Right lobe of liver (tissue), 6 donors: ENCODE results near the gene PANK2. TPM values are rescaled to one million over a fixed set of nuclear protein-coding genes. Genes with fewer than 3 reads are reported as not detected.
"Not testable (repeated sequence)": the region's sequence is repeated elsewhere in the genome, so short reads cannot be mapped to it uniquely, and the experiment has no call there.

Source experiments
- ATAC-seq, 4 donors: fragments of 200-7000 bp; cut with Tn5 transposase; one replicate each; pipeline ENCODE4 v1.9.1; 2020; ENCODE audit warnings: mild to moderate bottlenecking in 4 of 4, moderate library complexity in 4 of 4
- DNase-seq, 3 donors: peaks; one replicate each; pipeline ENCODE4 v3.0.0-alpha.2; 2020
- H3K27ac ChIP-seq, 3 donors: fragments of 200-600 bp; one replicate each; pipeline ENCODE4 v1.8.0; 2022
- H3K27me3 ChIP-seq, 2 donors: fragments of 200-600 bp; one replicate each; pipeline ENCODE4 v1.8.0; 2022
- H3K36me3 ChIP-seq, 4 donors: fragments of 200-600 bp; sonication (generic) in 1 of 4; one replicate each; pipeline versions ENCODE4 v1.5.1 to v1.8.0; 2017 to 2022; ENCODE audit warnings: control low read depth in 1 of 4
- H3K4me1 ChIP-seq, 4 donors: fragments of 200-600 bp; sonication (generic) in 1 of 4; one replicate each; pipeline versions ENCODE4 v1.5.1 to v1.8.0; 2017 to 2022; ENCODE audit warnings: control low read depth in 1 of 4
- H3K4me3 ChIP-seq, 3 donors: fragments of 200-600 bp; one replicate each; pipeline ENCODE4 v1.8.0; 2022
- H3K9me3 ChIP-seq, 4 donors: fragments of 200-600 bp; sonication (generic) in 1 of 4; one replicate each; pipeline versions ENCODE4 v1.5.1 to v1.8.0; 2017 to 2022; ENCODE audit warnings: control low read depth in 1 of 4
- POLR2A ChIP-seq: fragments of 450-650 bp; IDR thresholded peaks from one replicate; pipeline ENCODE4 v1.6.1; 2017; ENCODE audit warnings: antibody characterized with exemption, mild to moderate bottlenecking
- WGBS: methylation state at CpG from one replicate; pipeline ENCODE4 v1.1.6; 2018; ENCODE audit warnings: low coverage, low lambda C conversion rate; ENCODE audit not compliant: insufficient coverage; ENCODE audit errors: missing lambda C conversion rate; 5-methylcytosine and 5-hydroxymethylcytosine counted together
- intact Hi-C, 2 donors: fragments of 100-400 bp; cut with DNase I; formaldehyde crosslinking; loops; one replicate each; pipeline versions ENCODE4 v1.11.2 to v1.14.1; 2022
- total RNA-seq, 6 experiments: library from RNA; depleted of rRNA in 2 of 6; stranded (reverse); fragments of >200 nt in 2 of 6; fragmentation: NEBNext Ultra II Directional in 3 of 6; extraction: Animal tissue kit (Norgen Biotek cat#: 25700) in 3 of 6; gene quantifications; one replicate each; pipeline versions ENCODE4 v1.1.0 to v1.2.4, GENCODE V29; 2016 to 2023
- TF ChIP-seq, protein P1 (sequence below), 4 donors: fragments of 200-600 bp in 3 of 4; fragments of 450-650 bp in 1 of 4; IDR thresholded peaks; one replicate each; pipeline versions ENCODE4 v1.5.1 to v1.8.0; 2016 to 2022; ENCODE audit warnings: antibody characterized with exemption in 4 of 4, mild to moderate bottlenecking in 2 of 4
- donor health status: DM: no; HTN: yes; CAD: no.
- donor health status: DM: no; HTN: no; CAD: no.
- donor health status: DM: no; HTN: no; CAD: no.
- donor health status: DM: no; HTN: yes; CAD: no.
- donor health status: DM: no; HTN: yes; CAD: no.

PANK2 gene
- total RNA-seq, 6 experiments from 2014 or later = 13.0 to 17.8 (median 13.8) TPM

DNA sequence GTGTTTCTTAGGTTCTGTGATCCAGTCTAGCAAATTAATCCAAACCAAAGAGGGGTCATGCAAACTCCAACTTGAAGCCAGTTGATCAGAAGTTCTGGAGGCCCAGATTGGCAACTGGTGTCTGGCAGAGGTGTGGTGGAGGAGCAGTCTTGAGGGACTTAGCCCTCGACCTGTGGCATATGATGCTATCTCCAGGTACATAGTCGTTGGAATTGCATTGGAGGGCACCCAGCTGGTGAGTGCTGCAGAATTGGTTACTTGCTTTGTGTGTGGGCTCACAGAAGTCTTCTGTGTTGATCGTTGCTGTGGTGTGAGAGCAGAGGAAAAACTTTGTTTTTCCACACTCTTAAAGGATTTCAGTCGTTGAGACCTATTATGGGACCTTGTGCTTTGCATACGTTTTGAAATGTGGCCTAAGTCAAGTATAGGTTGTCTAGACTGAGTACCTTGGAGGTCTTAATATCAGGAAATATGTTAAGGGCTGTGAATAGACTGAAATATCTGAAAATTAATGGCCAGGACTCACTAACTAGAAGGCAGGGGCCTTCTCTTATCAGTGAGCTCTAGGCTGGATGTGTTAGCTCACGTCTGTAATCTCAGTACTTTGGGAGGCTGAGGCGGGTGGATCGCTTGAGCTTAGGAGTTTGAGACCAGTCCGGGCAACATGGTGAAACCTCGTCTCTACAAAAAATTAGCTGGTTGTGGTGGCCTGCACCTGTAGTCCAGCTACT is 7.8 kb downstream of the PANK2 start:
- TF ChIP-seq, protein P1, sequence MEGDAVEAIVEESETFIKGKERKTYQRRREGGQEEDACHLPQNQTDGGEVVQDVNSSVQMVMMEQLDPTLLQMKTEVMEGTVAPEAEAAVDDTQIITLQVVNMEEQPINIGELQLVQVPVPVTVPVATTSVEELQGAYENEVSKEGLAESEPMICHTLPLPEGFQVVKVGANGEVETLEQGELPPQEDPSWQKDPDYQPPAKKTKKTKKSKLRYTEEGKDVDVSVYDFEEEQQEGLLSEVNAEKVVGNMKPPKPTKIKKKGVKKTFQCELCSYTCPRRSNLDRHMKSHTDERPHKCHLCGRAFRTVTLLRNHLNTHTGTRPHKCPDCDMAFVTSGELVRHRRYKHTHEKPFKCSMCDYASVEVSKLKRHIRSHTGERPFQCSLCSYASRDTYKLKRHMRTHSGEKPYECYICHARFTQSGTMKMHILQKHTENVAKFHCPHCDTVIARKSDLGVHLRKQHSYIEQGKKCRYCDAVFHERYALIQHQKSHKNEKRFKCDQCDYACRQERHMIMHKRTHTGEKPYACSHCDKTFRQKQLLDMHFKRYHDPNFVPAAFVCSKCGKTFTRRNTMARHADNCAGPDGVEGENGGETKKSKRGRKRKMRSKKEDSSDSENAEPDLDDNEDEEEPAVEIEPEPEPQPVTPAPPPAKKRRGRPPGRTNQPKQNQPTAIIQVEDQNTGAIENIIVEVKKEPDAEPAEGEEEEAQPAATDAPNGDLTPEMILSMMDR (IDR thresholded peaks at IDR 0.05) = no peak
- TF ChIP-seq POLR2A = no peak
- Histone ChIP-seq H3K36me3 (no peaks in the 10 kb centered on the region), H3K4me3 (no peak overlapping the region), H3K9me3 (no peaks in the 10 kb centered on the region), H3K4me1 (peaks cover 0 to 84% (median 13%) of the 10 kb centered on the region in 4 donors), H3K27me3 (no peaks in the 10 kb centered on the region), H3K27ac (no peak overlapping the region)
- intact Hi-C loops = no loop called here
- ATAC-seq (no peak), DNase-seq (peak in 1 of 3 donors; percentile 28)
- 70% methylated on average over 9 of the region's 10 CpGs for WGBS

DNA sequence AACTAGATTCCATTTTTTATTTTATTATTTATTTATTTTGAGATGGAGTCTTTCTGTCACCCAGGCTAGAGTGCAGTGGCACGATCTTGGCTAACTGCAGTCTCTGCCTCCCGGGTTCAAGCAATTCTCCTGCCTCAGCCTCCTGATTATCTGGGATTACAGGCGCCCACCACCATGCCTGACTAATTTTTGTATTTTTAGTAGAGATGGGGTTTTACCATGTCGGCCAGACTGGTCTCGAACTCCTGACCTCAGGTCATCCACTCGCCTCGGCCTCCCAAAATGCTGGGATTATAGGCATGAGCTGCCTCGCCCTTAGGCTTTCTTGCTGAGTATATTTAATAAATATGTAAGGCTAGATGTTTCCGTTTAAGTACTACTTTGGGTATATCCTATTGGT is 9.0 kb downstream of the PANK2 start:
- DNase-seq = peak in 1 of 3 donors; percentile 30
- H3K9me3 ChIP-seq, H3K27me3 ChIP-seq, ATAC-seq, H3K27ac ChIP-seq, H3K36me3 ChIP-seq, H3K4me3 ChIP-seq, intact Hi-C loops: not testable (repeated sequence)
- peaks cover 0 to 75% (median 13%) of the 10 kb centered on the region in 4 donors for H3K4me1 ChIP-seq
- WGBS = 63% methylated on average over 8 of the region's 9 CpGs

DNA sequence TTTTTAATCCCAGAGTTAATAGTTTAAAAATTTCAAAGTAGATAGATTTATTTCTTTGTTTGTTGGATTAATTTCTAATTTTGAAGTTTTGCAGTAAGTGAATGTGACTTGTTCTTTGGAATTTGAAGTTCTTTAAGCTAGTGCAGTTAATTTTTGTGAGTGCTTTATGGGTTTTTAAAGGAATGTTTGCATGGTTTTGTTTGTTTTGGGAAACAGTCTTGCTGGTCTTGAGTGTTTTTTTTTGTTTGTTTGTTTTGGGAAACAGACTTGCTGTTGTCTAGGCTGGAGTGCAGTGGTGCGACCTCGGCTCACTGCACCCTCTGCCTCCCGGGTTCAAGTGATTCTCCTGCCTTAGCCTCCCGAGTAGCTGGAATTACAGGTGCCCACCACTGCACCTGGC is 9.5 kb downstream of the PANK2 start:
- Histone ChIP-seq H3K27me3 (no peaks in the 10 kb centered on the region), H3K4me1 (peaks cover 0 to 70% (median 11%) of the 10 kb centered on the region in 4 donors), H3K9me3 (no peaks in the 10 kb centered on the region), H3K36me3 (no peaks in the 10 kb centered on the region), H3K4me3 (no peak overlapping the region), H3K27ac (no peak overlapping the region)
- 10% methylated on average over 4 of the region's 4 CpGs for WGBS
- DNase-seq (no peak), ATAC-seq (peak in 1 of 4 donors; percentile 47)
- intact Hi-C loops = no loop called here
- TF ChIP-seq, protein P1 (IDR thresholded peaks at IDR 0.05) = no peak
- no peak for TF ChIP-seq POLR2A

DNA sequence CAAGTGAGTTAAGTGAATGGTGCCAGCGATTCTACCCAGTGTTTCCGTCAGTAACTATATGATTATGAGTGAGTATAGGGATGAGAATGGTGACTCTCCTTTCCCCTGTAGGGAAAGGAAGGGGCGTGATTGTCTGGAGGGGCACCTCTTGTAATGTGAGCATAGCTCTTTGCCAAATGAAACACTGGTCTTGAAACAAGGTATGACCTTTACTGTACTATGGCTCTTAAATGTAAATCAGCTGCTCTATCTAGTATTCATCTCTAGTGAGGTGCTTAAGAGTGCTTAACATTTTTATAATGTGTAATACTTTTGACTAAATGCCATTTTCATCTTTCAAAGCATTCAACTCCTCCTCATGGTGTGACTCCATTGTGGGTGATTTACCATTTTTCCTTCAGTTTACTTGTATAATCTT is 11.0 kb downstream of the PANK2 start:
- DNase-seq = no peak
- 74% methylated on average over 3 of the region's 3 CpGs for WGBS
- no peak for TF ChIP-seq POLR2A
- TF ChIP-seq, protein P1 (IDR thresholded peaks at IDR 0.05) = no peak
- no peaks in the 10 kb centered on the region for H3K9me3 ChIP-seq
- ATAC-seq = no peak
- intact Hi-C loops = no loop called here
- peaks cover 0 to 68% (median 13%) of the 10 kb centered on the region in 4 donors for H3K4me1 ChIP-seq
- H3K36me3 ChIP-seq = no peaks in the 10 kb centered on the region
- no peak overlapping the region for H3K4me3 ChIP-seq
- no peak overlapping the region for H3K27ac ChIP-seq
- H3K27me3 ChIP-seq = no peaks in the 10 kb centered on the region

DNA sequence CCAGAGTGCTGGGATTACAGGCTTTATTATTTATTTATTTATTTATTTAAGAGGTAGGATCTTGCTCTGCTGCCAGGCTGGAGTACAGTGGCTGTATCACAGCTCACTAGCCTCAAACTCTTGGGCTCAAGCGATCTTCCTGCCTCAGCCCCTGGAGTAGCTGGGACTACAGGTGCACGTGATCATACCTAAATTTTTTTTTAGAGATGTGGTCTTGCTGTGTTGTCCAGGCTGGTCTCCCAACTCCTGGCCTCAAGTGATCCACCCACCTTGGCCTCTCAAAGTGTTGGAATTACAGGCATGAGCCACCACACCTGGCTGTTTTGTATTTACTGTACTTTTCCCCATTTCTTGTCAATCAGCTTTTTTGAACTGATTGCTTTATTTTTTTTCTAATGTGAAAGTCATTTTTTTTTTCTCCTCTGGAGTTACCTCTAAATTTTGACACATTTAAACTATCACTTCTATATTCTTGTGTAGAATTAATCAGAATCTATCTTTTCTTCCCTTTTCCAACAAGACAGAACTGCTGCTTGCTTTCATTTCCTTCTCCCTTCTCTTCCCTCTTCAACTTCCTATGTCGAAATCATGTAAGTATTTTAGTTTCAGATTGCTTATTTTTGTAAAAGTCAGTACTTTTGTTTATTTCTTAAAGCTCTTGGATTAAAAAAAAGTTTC is 12.0 kb downstream of the PANK2 start:
- peaks cover 0 to 58% (median 13%) of the 10 kb centered on the region in 4 donors for H3K4me1 ChIP-seq
- no peak overlapping the region for H3K4me3 ChIP-seq
- no peak overlapping the region for H3K27ac ChIP-seq
- H3K9me3 ChIP-seq = no peaks in the 10 kb centered on the region
- DNase-seq (no peak), ATAC-seq (peak in 1 of 4 donors; percentile 42)
- no peak for TF ChIP-seq POLR2A
- TF ChIP-seq, protein P1 (IDR thresholded peaks at IDR 0.05) = no peak
- no peaks in the 10 kb centered on the region for H3K27me3 ChIP-seq
- H3K36me3 ChIP-seq = no peaks in the 10 kb centered on the region
- WGBS = 61% methylated on average over 3 of the region's 3 CpGs
- intact Hi-C loops = no loop called here
